A549 treated with AZD2906 at 1 μM for 4 hours (cell line): ENCODE measurements around the gene SLC7A10. TPM values are rescaled to one million over a fixed set of nuclear protein-coding genes. Genes with fewer than 3 reads are reported as not detected.

Experiments used
- total RNA-seq: library from RNA; stranded (reverse); fragments of 200-300 nt; extraction: Qiagen RNA extraction; gene quantifications from 5 replicates; pipeline ENCODE4 v1.2.3, GENCODE V29; 2022

SLC7A10 gene
- total RNA-seq: 0.09 to 0.15 TPM (median 0.12 TPM) in 5 replicates

DNA sequence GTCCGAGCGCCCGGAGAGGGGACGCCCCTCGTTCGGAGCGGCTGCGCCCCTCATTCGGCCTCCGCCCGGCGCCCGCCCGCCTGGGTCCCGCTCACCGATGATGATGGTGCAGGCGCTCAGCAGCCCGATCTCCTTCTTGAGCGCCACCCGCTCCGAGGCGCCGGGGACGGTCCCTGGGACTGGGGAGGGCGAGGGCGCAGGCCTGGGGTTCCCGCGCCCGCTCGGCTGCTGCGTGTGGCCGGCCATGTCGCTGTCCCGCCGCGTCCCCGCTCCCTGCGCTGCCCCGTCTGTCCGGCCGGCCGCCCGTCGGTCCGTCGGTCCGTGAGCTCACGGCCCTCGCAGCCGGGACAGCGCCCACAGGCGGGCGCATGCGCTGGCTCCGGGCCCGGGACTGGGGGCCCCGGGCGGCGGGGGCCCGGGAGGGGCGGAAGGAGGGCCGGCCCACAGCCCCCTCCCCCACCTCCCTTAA is at the start of gene SLC7A10:
SLC7A10 (minus strand) TSS at position 393 of the 469 bp plus-strand sequence; CDS start at position 246, 147 bp downstream.

DNA sequence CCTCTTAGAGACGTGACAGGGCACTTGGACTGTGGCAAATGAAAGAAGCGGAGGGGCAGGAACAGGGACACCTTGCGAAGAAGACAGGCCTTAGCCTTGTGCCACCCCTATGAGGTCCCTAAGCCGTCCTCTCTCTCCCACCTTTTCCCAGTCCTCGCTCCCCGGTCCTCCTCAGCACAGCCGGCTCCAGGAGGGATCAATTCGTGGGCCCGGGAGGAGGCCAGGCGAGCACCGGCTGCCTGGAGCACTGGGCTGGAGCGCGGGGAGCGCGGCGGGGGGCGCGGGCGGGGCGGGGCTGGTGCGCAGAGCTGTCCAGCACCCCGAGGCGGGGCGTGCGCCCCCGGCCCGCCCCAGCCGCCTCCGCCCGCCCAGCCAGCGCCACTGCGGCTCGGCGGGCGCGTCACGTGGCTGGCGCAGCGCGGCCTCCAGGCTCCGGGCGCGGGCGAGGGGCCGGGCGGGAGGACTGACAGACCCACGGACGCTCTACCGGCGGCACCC is 31.7 kb downstream of the SLC7A10 start, which contains the start of gene LRP3:
LRP3 (plus strand) TSS at position 466 of the 498 bp plus-strand sequence. CDS start 456 bp downstream, outside the sequence.

Other genes starting within 250 kb of the SLC7A10 start
- gene RHPN2, start 161.0 kb downstream of the SLC7A10 start, total RNA-seq: 40.8 to 49.6 TPM (median 44.1 TPM) in 5 replicates
- gene GPATCH1, start 144.7 kb downstream of the SLC7A10 start, total RNA-seq: 12.7 to 14.8 TPM (median 13.4 TPM) in 5 replicates
- 0.20 to 0.28 TPM (median 0.21 TPM) in 3 of 5 replicates, not detected in the others for gene WDR88, start 93.7 kb downstream of the SLC7A10 start, total RNA-seq
- gene LRP3, start 31.5 kb downstream of the SLC7A10 start, total RNA-seq: 31.4 to 56.6 TPM (median 52.8 TPM) in 5 replicates
- gene CEBPA, start 76.7 kb upstream of the SLC7A10 start, total RNA-seq: 5.4 to 9.4 TPM (median 9.1 TPM) in 5 replicates
- 37.8 to 41.6 TPM (median 40.1 TPM) in 5 replicates for gene CEBPG, start 147.9 kb upstream of the SLC7A10 start, total RNA-seq